HG02610 (cell line): ENCODE results near the gene PIKFYVE.
"Not testable (repeated sequence)": the region's sequence is repeated elsewhere in the genome, so short reads cannot be mapped to it uniquely, and the experiment has no call there.

Experiments used
- ATAC-seq: cut with Tn5 transposase; IDR thresholded peaks from one replicate; pipeline ENCODE4 v1.9.1; 2021; ENCODE audit warnings: mild to moderate bottlenecking, moderate library complexity; ENCODE audit not compliant: unreplicated experiment

The PIKFYVE gene

GRCh38 chr2:208296610-208297009 is 30.6 kb downstream of the PIKFYVE start:
- no peak for ATAC-seq

GRCh38 chr2:208297961-208298360 is 31.9 kb downstream of the PIKFYVE start:
- no peak for ATAC-seq

- no peak for ATAC-seq
Observed at GRCh38 chr2:208300847-208301618, 35.0 kb downstream of the PIKFYVE start.

GRCh38 chr2:208304157-208304556 is 38.1 kb downstream of the PIKFYVE start:
- ATAC-seq: no peak

- no peak for ATAC-seq
Observed at GRCh38 chr2:208304695-208305094, 38.6 kb downstream of the PIKFYVE start.

GRCh38 chr2:208306291-208306690 is 40.2 kb downstream of the PIKFYVE start:
- no peak for ATAC-seq

- peak; percentile 61 for ATAC-seq
Observed at GRCh38 chr2:208311321-208311720, 45.3 kb downstream of the PIKFYVE start.

GRCh38 chr2:208311954-208312353 is 45.9 kb downstream of the PIKFYVE start:
- peak; percentile 71 for ATAC-seq

GRCh38 chr2:208315081-208315788 is 49.2 kb downstream of the PIKFYVE start:
- ATAC-seq: peak; percentile 64

GRCh38 chr2:208318127-208318526 is 52.1 kb downstream of the PIKFYVE start:
- ATAC-seq: no peak

GRCh38 chr2:208319391-208319790 is 53.3 kb downstream of the PIKFYVE start:
- ATAC-seq: peak; percentile 59

- ATAC-seq: peak; percentile 78
Observed at GRCh38 chr2:208320686-208321085, 54.6 kb downstream of the PIKFYVE start.

- no peak for ATAC-seq
Observed at GRCh38 chr2:208326016-208326415, 60.0 kb downstream of the PIKFYVE start.

GRCh38 chr2:208329485-208329884 is 63.4 kb downstream of the PIKFYVE start:
- ATAC-seq: no peak

- ATAC-seq: no peak
Observed at GRCh38 chr2:208334230-208334629, 68.2 kb downstream of the PIKFYVE start.

GRCh38 chr2:208346756-208347155 is 80.7 kb downstream of the PIKFYVE start:
- no peak for ATAC-seq

- ATAC-seq: no peak
Observed at GRCh38 chr2:208350610-208351009, 84.6 kb downstream of the PIKFYVE start.

GRCh38 chr2:208352644-208353567 is 86.9 kb downstream of the PIKFYVE start:
- ATAC-seq: no peak

- ATAC-seq: no peak
Observed at GRCh38 chr2:208354964-208355381, 88.9 kb downstream of the PIKFYVE start.

GRCh38 chr2:208356420-208356819 is 90.4 kb downstream of the PIKFYVE start:
- ATAC-seq: not testable (repeated sequence)
